ENCODE measurements around the gene SBNO2. TPM values are rescaled to one million over a fixed set of nuclear protein-coding genes. Genes with fewer than 3 reads are reported as not detected.
A peak's percentile ranks its signal among the peaks of the same experiment; 100 is the strongest.

Gene SBNO2
- total RNA-seq, 1 donor from 2014 or later: 122 TPM

GRCh38 chr19:1105873-1106840 is 67.9 kb downstream of the SBNO2 start:
- DNase-seq (ENCODE audit: low spot score): no peak

GRCh38 chr19:1105008-1105872 is 68.8 kb downstream of the SBNO2 start:
- DNase-seq (ENCODE audit: low spot score): no peak

GRCh38 chr19:1104311-1105007 is 69.6 kb downstream of the SBNO2 start:
- DNase-seq (ENCODE audit: low spot score): peak; percentile 77

- peak; percentile 99 for DNase-seq (ENCODE audit: low spot score)
Observed at GRCh38 chr19:1103708-1104310, 70.3 kb downstream of the SBNO2 start, which contains the start of gene GPX4. TSS of gene GPX4 (plus strand) at chr19:1103994. CDS start at chr19:1104044, 50 bp downstream.

GRCh38 chr19:1103132-1103707 is 70.8 kb downstream of the SBNO2 start:
- DNase-seq (ENCODE audit: low spot score): no peak

GRCh38 chr19:1102407-1103131 is 71.5 kb downstream of the SBNO2 start:
- DNase-seq (ENCODE audit: low spot score): peak; percentile 79

- DNase-seq (ENCODE audit: low spot score): no peak
Observed at GRCh38 chr19:1101337-1101698, 72.8 kb downstream of the SBNO2 start.

- no peak for DNase-seq (ENCODE audit: low spot score)
Observed at GRCh38 chr19:1098177-1099051, 75.7 kb downstream of the SBNO2 start.

- no peak for DNase-seq (ENCODE audit: low spot score)
Observed at GRCh38 chr19:1097810-1098176, 76.3 kb downstream of the SBNO2 start.

- peak; percentile 98 for DNase-seq (ENCODE audit: low spot score)
Observed at GRCh38 chr19:1094978-1095701, 78.9 kb downstream of the SBNO2 start, which contains the start of gene POLR2E. TSS of gene POLR2E (minus strand) at chr19:1095375. CDS start at chr19:1095315, 60 bp downstream.

- no peak for DNase-seq (ENCODE audit: low spot score)
Observed at GRCh38 chr19:1094655-1094977, 79.5 kb downstream of the SBNO2 start.

- no peak for DNase-seq (ENCODE audit: low spot score)
Observed at GRCh38 chr19:1093811-1094553, 80.1 kb downstream of the SBNO2 start.

GRCh38 chr19:1093330-1093729 is 80.7 kb downstream of the SBNO2 start:
- DNase-seq (ENCODE audit: low spot score): no peak

GRCh38 chr19:1091544-1092175 is 82.4 kb downstream of the SBNO2 start:
- DNase-seq (ENCODE audit: low spot score): no peak

- DNase-seq (ENCODE audit: low spot score): no peak
Observed at GRCh38 chr19:1090731-1091543, 83.1 kb downstream of the SBNO2 start.

GRCh38 chr19:1089891-1090290 is 84.2 kb downstream of the SBNO2 start:
- DNase-seq (ENCODE audit: low spot score): no peak
